GM19397 (cell line): ENCODE results near the gene MYOF.
"Not testable (repeated sequence)": the region's sequence is repeated elsewhere in the genome, so short reads cannot be mapped to it uniquely, and the experiment has no call there.

Experiments used
- ATAC-seq: cut with Tn5 transposase; IDR thresholded peaks from one replicate; pipeline ENCODE4 v1.9.1; 2021; ENCODE audit warnings: mild to moderate bottlenecking, moderate library complexity; ENCODE audit not compliant: unreplicated experiment

The MYOF gene

GRCh38 chr10:93300981-93301380 is 181.2 kb downstream of the MYOF start:
- ATAC-seq, result no peak

GRCh38 chr10:93300288-93300917 is 181.7 kb downstream of the MYOF start:
- ATAC-seq, result no peak

- ATAC-seq, result no peak
Measured at GRCh38 chr10:93299606-93300287, 182.4 kb downstream of the MYOF start.

GRCh38 chr10:93299195-93299594 is 182.9 kb downstream of the MYOF start:
- no peak for ATAC-seq

GRCh38 chr10:93296151-93296550 is 186.0 kb downstream of the MYOF start:
- ATAC-seq, result no peak

GRCh38 chr10:93293999-93294398 is 188.1 kb downstream of the MYOF start:
- ATAC-seq, result no peak

DNA sequence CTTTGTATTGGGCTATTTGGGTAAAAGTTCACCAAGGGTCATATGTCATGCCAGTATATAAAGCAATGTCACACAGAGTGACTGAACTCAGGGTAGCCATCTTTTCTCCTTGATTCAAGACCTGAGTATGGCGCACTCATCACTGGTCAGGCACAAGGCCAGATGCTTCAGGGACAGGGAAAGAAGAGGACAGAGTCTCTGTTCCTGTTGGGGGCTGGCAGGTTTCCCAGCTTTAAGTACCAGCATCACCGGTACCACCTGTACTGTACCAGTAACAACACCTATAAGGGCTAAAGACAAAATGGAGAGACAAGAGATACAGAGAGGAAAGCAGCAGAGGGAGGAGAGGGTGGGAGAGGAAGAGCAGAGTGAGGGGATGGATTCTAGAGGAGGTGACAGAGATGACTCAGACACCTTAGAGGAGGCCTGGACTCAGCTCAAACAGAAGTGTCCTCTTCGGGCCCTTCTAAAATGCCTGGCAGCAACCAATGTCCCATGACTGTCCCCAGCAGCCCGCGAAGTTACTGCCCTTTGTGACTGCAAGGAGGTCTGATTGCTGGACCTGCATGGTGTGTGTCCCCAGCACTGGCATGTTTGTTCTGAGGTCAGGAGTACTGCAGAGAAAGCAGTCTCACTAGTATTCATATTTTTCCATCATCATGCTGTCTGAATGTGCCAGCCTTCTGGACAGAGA is 191.3 kb downstream of the MYOF start:
- ATAC-seq, result no peak

GRCh38 chr10:93288679-93289634 is 193.2 kb downstream of the MYOF start:
- ATAC-seq, result no peak

DNA sequence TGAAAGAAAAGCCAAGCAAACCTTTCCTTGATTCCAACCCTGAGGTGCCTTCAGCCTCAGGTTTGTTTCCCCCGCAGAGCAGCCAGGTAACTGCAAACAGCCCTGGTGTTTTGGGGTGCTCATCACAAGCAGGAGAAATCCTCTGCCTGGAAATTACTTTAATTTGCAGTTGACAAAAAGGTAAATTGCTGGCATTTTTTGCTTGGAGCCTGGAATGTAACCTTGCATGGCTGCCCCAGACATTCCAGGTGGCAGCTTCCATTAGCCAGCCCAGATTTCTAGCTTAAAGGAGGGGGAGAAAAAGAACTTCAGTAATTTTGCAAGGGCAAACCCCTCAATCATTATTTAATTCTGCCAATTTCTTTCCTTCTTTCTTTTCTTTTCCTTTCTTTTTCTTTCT is 194.4 kb downstream of the MYOF start:
- no peak for ATAC-seq

GRCh38 chr10:93284246-93284645 is 197.9 kb downstream of the MYOF start:
- ATAC-seq, result not testable (repeated sequence)

DNA sequence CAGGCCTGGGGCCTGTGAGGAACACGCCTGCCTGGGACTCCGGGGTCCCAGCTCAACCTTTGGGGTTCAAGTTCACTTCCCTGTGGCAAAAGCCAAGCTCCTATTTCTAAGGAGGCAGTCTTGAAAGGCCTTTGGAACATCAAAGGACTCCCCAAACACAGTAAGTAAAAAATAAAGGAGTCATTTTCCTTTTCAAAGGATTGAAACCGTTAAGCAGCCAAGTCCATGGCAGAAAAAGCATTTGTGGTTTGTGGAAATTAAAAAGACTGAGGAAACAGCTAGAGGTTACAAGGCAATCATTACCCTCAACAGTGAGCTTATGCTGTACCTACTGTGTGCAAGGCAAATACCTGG is 200.8 kb downstream of the MYOF start:
- no peak for ATAC-seq

DNA sequence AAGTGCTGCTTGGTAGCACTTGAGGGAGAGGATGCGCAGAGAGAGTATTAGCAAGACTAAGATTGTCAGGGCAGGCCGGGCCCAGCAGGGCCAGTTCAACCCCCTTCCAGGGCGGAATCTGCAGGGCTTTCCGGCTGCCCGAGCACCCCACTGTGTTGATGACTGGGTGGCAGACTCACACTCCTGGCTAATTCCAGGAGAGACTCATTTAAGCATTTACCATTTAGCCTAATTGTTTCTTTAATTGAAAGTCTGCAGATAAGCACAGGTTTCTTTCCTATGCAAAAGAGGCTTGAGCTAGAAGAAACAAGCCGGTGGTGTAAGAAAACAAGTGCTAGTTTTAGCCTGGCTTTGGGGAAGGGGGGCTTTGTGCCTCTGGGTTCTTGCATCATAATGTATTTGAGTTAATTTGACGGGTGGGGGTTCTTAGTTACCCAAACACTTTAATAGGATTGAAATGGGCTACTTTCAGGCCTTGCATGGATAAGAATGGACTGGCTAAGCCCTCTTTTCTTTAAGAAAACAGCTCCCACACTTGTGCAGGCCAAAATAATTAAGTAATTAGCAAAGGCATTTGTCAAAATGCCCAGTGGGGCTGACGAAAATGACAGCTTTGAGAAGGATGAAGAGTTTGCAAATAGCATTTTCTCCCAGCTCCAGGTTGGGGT is 201.3 kb downstream of the MYOF start:
- ATAC-seq, result no peak

DNA sequence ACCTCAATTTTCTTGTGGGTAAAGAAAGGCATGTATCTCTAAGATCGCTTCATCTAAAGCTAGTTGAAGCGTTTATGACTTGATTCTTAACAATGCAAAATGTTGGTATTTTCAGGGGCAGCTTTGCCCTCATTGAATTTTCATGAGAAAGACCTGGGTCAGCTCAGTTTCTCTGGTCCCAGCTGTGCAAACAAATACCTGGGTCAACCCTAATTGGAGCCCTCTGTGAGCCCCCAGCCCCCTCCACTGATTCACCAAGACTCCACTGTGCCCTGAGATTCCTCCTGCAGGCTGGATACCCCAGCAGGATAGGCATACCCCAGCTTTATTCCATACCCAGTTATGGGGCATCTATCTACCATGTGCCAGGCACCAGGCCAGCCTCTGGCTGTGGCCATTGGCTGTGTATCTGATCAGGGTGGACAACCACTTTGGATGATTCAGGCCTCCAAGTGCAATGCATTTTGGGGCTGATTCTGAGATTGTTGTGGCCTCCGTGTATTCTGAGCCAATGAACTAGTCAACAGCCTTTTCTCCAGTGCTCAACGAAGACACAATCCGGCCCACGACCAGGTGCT is 201.9 kb downstream of the MYOF start:
- no peak for ATAC-seq

DNA sequence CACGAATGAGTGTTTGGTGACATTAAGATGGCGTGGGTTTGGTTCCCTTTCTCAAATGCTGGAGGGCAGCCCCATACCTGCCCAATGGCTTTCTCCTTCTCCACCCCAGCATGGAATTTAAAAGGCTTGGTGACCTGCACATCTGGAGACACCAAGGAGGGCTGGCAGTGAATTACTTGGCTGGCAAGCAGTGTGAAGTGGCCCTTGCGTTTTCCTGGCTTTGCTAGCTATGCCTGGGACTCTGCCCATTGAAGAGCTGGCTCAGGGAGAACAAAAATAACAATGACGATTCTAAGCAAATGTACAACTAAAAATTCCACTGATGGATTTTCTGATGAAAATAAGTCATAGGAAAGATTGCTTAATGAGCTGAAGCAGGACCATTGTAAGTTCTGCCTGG is 204.8 kb downstream of the MYOF start:
- ATAC-seq, result no peak

DNA sequence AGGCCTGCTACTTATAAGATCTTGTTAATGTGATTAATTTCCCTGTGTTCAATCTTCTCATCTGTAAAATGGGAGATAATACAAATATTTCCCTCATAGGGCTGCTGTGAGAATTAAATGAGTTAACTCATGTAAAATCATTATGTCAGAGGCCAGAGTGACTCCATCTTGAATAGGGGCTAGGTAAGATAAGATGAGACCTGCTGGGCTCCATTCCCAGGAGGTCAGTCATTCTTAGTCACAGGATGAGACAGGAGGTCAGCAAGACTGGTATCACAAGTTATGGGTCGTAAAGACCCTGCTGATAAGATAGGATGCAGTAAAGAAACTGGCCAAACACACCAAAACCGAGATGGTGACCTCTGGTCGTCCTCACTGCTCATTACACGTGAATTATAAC is 207.7 kb downstream of the MYOF start:
- ATAC-seq, result no peak

GRCh38 chr10:93272884-93273675 is 209.1 kb downstream of the MYOF start:
- ATAC-seq, result no peak

DNA sequence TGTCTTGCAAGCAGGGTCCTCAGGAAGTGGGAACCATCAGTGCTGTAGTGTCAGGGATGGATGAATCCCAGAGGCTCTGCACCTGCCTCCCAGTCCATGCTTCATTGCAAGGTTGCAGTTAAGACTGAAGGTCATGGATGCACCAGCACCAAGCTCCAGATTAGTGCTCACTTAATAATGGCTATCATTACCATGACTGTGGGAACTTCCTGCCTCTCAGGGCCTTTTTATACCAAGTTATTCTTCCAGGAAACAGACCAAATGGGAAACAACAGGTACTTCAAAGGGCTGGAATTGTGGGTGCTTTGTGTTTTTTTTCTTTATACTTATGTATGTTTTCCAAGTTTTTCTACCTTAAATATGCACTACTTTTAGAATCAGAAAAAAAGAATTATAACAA is 210.8 kb downstream of the MYOF start:
- no peak for ATAC-seq

- no peak for ATAC-seq
Measured at GRCh38 chr10:93269281-93269680, 212.9 kb downstream of the MYOF start.

DNA sequence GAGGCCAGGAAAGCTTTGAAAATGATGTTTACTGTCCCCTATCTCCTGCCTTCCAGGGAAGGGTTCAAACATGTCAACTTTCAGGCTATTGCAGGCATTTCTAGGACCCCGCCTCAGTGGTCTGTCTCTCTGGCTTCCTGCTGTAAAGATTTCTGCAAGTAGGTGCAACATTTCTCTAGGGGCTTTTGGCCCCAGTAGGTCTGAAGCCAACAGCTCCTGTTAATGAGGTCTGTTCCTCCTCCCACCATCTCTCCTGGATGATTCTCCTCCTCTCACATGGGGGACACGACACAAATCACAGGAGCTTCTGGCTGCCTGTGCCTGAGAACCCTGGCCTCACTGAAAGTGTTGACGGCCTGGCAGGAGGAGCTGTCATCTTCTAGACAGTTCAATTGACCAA is 214.1 kb downstream of the MYOF start:
- ATAC-seq, result no peak

DNA sequence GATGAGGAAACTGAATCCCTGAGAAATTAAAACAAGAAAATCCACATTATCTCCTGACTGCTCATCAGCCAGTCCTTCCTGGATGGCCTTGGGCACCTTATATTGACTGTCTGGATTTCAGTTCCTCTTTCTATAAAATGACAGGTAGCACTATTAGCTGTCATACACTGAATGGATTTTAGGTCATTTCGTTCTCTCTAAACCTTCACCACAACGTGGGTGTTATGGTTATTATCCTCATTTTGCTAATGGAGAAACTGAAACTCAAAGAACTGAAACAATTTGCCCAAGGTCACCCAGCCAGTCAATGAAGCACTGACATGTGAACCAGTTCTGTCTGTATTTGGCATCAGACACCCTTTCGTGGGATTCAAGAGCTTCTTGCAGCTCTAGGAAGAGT is 214.6 kb downstream of the MYOF start:
- peak; percentile 94 for ATAC-seq
